ENCODE measurements around the gene TMCO4.
"Not testable (repeated sequence)": the region's sequence is repeated elsewhere in the genome, so short reads cannot be mapped to it uniquely, and the experiment has no call there.

Gene TMCO4

GRCh38 chr1:19813643-19813960, 13.9 kb upstream of the TMCO4 start:
- no peak for DNase-seq (ENCODE audit: low read depth in 3 of 3)

GRCh38 chr1:19812875-19813642, 13.3 kb upstream of the TMCO4 start:
- DNase-seq (ENCODE audit: low read depth in 3 of 3), result no peak

DNA sequence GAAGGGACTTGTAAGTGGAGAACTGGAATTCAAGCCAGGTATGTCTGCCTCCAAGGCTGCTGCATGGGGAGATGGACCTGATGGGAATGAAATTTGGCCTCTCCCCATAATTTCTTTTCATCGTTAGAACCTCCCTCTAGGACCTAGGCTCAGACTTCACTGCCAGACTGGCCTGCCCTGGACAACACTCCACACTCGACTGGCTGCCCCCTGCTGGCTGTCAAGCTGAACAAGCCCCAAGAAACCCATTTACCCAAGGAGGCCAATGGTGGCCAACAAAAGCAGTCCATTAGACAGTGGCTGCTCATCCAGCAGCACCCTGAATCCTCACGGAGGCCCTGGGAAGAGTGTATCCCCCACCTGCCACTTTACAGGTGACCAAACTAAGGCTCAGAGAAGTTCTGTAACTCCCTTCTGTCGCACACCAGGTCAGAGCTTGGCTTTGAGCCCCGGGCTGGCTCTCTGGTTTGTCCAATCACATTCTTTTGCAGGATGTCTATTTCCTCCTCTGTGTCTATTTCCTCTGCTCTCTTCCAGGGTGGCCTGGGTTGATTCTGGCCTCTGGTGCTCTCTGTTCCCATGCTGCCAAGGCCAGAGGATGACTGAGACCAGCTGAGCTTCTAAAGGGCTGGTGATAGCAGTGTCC, 11.6 kb upstream of the TMCO4 start:
- DNase-seq (ENCODE audit: low read depth in 3 of 3), result peak in 2 of 3 experiments; percentile 9 to 23

- DNase-seq (ENCODE audit: low read depth in 3 of 3), result no peak
These were observed 9.5 kb upstream of the TMCO4 start for GRCh38 chr1:19809044-19809750.

DNA sequence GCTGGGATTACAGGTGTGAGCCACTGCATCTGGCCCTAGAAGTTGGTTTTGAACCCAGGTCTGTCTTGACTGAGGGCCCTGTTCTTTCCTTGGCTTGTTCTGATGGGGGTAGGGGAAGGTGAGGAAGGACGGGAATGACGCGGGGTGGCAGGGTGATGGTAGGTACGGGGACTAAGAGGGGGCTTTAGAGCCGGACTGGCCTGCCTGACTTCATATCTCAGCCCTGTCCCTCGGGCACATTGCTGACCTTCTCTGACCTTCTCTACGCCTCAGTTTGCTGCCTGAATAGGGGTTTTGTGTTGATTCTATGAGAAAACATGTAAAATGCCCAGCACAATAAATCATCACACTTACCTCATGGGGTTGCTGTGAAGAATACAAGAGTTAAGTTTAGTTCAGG, 8.6 kb upstream of the TMCO4 start:
- no peak for DNase-seq (ENCODE audit: low read depth in 3 of 3)

DNA sequence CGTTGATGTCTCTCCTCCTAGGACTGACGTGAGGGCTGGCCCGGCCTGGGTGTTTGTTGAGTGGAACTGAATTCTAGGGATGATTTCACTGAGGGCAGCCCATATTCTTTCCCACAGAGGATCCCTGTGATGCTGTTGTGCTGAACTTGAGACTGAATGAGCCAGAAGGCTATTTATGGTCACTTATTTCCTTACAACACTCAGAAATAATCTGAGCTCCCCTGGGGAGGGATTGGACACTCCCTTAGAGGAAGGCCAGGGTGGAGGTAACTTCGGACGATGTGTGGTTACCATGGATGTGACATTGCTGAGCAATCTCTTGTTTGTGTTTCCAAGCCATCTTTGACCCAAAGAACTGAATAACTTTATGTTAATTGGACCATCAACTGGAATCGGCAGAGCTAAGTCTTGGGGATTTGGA, 5.1 kb upstream of the TMCO4 start:
- no peak for DNase-seq (ENCODE audit: low read depth in 3 of 3)

DNA sequence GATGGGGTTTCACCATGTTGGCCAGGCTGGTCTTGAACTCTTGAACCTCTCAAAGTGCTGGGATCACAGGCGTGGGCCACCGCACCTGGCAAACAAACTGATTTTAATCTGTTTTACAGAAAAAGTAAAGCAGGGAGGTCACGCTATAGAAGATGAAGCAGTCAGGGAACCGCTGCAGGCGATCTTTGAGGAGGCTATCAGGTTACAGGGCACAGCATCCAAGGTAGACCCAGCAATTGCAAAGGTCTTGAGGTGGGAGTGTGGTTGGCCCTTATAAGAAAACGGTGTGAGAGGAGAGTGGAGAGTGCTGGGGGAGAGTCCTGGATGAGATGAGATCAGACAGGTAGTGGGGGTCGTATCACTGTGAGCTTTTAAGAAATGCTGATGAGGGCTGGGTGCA, 2.6 kb upstream of the TMCO4 start:
- DNase-seq (ENCODE audit: low read depth in 3 of 3), result no peak

DNA sequence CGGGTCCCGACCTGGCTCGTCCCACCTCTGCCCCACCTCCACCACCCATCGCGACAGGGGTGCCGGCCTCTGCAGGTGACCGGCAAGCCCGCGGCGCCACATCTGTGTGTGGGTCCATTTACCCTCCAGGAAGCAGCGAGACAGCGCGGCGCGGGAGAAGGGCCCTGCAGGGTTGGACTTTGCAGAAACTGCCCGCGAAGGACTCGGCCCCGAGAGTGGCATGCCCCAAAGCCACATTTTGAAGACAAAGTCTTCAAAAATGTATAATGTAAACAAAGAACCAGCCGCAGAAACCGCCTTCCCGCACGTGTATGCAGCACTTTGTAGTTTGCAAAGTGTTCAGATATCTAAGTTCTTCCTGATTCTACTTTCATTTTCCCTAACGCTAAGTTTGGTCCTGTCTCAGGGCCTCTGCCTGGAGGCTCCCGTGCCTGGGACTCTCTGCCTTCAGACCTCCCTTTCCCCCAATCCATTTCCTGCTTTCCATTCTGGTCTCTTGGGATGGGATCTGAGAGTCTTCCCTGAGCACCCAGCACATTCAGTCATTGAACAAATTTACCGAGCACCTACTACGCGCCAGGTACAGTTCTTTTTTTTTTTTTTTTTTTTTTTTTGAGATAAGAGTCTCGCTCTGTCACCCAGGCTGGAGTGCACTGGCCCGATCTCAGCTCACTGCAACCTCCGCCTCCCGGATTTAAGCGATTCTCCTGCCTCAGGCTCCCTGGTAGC, 524 bp upstream of the TMCO4 start:
- peak in 1 of 3 experiments; percentile 33 for DNase-seq (ENCODE audit: low read depth in 3 of 3)

GRCh38 chr1:19798486-19799229, 1.1 kb downstream of the TMCO4 start:
- DNase-seq (ENCODE audit: low read depth in 3 of 3), result no peak

GRCh38 chr1:19797827-19798226, 1.9 kb downstream of the TMCO4 start:
- no peak for DNase-seq (ENCODE audit: low read depth in 3 of 3)

GRCh38 chr1:19794583-19794982, 5.1 kb downstream of the TMCO4 start:
- DNase-seq (ENCODE audit: low read depth in 3 of 3), result no peak

GRCh38 chr1:19793360-19794046, 6.2 kb downstream of the TMCO4 start:
- no peak for DNase-seq (ENCODE audit: low read depth in 3 of 3)

GRCh38 chr1:19792237-19793002, 7.3 kb downstream of the TMCO4 start:
- no peak for DNase-seq (ENCODE audit: low read depth in 3 of 3)

GRCh38 chr1:19790061-19790975, 9.4 kb downstream of the TMCO4 start:
- DNase-seq (ENCODE audit: low read depth in 3 of 3), result not testable (repeated sequence)

GRCh38 chr1:19786988-19787423, 12.7 kb downstream of the TMCO4 start:
- no peak for DNase-seq (ENCODE audit: low read depth in 3 of 3)

DNA sequence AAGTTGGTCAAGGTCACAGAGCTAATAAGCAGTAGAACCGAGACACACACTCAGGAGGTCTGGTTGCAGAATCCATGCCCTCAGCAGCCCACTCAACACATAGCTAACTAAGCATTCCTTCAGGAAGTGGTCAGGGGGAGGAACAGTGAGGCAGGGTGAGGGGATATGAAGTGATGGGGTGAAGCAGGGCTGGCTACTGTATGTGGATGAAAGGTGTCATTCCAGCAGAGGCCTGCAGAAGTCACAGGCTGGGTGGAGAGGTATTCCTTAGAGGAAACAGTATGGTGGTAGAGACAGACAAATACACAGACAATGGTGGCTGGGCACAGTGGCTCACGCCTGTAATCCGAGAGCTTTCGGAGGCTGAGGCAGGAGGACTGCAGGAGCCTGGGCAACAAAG, 14.1 kb downstream of the TMCO4 start:
- DNase-seq (ENCODE audit: low read depth in 3 of 3), result no peak

DNA sequence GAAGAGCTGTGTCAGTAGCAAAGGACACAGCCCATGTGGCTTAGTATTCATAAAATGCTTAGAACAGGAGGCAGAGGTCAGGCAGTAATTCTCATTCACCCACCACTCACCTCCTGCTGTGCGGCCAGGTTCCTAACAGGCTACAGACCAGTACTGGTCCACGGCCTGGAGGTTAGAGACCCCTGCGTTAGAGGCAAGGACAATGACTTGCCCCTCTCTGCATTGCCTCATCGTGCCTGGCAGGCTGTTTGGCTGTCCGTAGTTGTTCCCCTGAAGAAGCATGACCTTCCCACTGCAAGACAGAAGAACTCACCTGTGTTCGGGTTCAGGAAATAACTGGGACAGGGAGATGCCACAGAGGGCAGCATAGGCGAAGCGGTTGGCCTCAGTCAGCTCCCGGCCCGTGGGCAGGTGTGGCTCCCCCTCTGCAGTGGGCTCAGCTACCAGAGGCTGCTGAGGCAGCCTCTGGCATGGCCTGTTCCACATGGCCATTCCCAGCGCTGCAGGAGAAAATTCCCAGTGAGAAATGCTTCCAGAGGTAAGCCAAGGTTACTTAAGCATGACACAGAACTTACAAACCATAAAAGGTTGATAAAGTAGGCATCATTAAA, 19.3 kb downstream of the TMCO4 start:
- DNase-seq (ENCODE audit: low read depth in 3 of 3), result no peak

GRCh38 chr1:19776933-19777332, 22.8 kb downstream of the TMCO4 start:
- no peak for DNase-seq (ENCODE audit: low read depth in 3 of 3)

DNA sequence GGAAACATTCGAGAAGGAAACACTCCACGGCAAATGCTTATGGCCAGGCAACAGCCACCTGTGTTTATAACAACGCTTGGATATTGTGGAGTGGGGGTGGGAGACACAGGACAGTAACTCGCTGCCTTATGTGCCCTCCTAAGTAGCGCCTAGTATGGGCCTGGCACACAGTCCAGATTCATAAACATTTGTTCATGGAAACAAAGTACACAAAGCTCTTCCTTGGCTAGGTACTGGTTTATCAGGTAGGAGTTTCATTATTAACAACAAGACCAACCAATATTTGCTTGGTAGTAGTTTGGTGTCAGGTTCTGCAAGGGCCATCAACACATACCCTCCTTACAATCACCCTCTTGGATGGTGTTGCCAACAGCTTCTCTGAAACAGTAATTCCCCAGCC, 23.4 kb downstream of the TMCO4 start:
- no peak for DNase-seq (ENCODE audit: low read depth in 3 of 3)
